Measurements from ENCODE around the gene CYP4V2.

GRCh38 chr4:186196063-186196462 lies 4.7 kb downstream of the CYP4V2 start:
- no peak for TF ChIP-seq CTCF (IDR thresholded peaks at IDR 0.05)
- TF ChIP-seq POLR2AphosphoS5 (IDR thresholded peaks at IDR 0.05) = no peak
